Gastroesophageal sphincter (tissue), 4 donors: ENCODE data around the gene RIMS1. TPM values are rescaled to one million over a fixed set of nuclear protein-coding genes. Genes with fewer than 3 reads are reported as not detected.

Source experiments
- ATAC-seq: fragments of 150-250 bp; one replicate; pipeline ENCODE4 v1.9.1; 2016; ENCODE audit warnings: mild to moderate bottlenecking, moderate library complexity
- H3K27ac ChIP-seq, 4 donors: fragments of 200-600 bp; sonication (generic) in 3 of 4; 1 replicate in 3 of 4; 2 replicates in 1 of 4; pipeline ENCODE4 v1.5.1; 2016 to 2019
- H3K27me3 ChIP-seq: fragments of 200-600 bp; sonication (generic); one replicate; pipeline ENCODE4 v1.5.1; 2019
- H3K36me3 ChIP-seq, 2 donors: fragments of 200-600 bp; sonication (generic); one replicate each; pipeline ENCODE4 v1.5.1; 2019; ENCODE audit warnings: control low read depth in 1 of 2
- H3K4me1 ChIP-seq, 3 donors: fragments of 200-600 bp; sonication (generic); 1 replicate in 2 of 3; 2 replicates in 1 of 3; pipeline ENCODE4 v1.5.1; 2016 to 2019; ENCODE audit warnings: control low read depth in 2 of 3
- H3K4me3 ChIP-seq, 2 donors: fragments of 200-600 bp; sonication (generic); one replicate each; pipeline ENCODE4 v1.5.1; 2019; ENCODE audit warnings: mild to moderate bottlenecking in 1 of 2, moderate library complexity in 1 of 2
- H3K9me3 ChIP-seq, 3 donors: fragments of 200-600 bp; sonication (generic); one replicate each; pipeline ENCODE4 v1.5.1; 2017 to 2019; ENCODE audit warnings: control low read depth in 2 of 3
- EP300 ChIP-seq: sonication (generic); formaldehyde crosslinking; IDR thresholded peaks from one replicate; pipeline ENCODE4 v1.6.1; 2017; ENCODE audit warnings: antibody characterized with exemption, mild to moderate bottlenecking
- POLR2A ChIP-seq, 2 donors: fragments of 450-650 bp; IDR thresholded peaks; one replicate each; pipeline ENCODE4 v1.6.1; 2017; ENCODE audit warnings: antibody characterized with exemption in 2 of 2, mild to moderate bottlenecking in 2 of 2, moderate library complexity in 1 of 2
- POLR2AphosphoS5 ChIP-seq: sonication (generic); formaldehyde crosslinking; IDR thresholded peaks from one replicate; pipeline ENCODE4 v1.6.1; 2017; ENCODE audit warnings: antibody characterized with exemption
- WGBS, 2 donors: methylation state at CpG; one replicate each; pipeline ENCODE4 v1.1.5; 2018; ENCODE audit warnings: low coverage in 1 of 2; 5-methylcytosine and 5-hydroxymethylcytosine counted together
- total RNA-seq, 4 donors: library from RNA; depleted of rRNA; stranded (reverse); fragments of >200 nt; gene quantifications; one replicate each; pipeline ENCODE4 v1.1.0, GENCODE V29; 2016
- TF ChIP-seq, protein P1 (sequence below), 4 experiments: fragments of 200-600 bp in 2 of 4; fragments of 450-650 bp in 2 of 4; sonication (generic) in 1 of 4; IDR thresholded peaks; one replicate each; pipeline ENCODE4 v1.5.1; 2017 to 2019; ENCODE audit warnings: antibody characterized with exemption in 4 of 4, mild to moderate bottlenecking in 2 of 4, moderate library complexity in 2 of 4

RIMS1 gene
- total RNA-seq, 4 donors from 2014 or later = 9.3 to 66.5 (median 17.7) TPM

DNA sequence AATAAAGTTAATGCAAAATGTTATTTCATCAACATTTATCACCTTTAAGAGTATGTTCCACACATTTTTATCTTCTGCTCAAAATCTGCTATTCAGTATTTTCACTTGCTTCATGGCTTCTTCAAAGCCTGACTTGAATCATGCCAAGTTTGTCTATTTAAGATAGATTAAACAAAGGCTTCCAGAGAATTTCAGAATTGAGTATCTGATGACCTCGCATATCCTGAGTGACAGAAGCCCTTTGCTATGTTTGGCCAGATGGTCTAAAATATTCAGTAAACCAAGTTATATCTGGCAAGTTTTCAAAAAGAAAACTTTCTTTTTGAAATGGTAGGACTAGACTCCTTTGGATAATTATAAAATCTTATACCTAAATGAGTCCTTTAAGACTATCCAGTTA is 386.6 kb downstream of the RIMS1 start:
- Histone ChIP-seq H3K4me3 (no peak overlapping the region), H3K27ac (no peak overlapping the region), H3K9me3 (no peaks in the 10 kb centered on the region), H3K36me3 (no peaks in the 10 kb centered on the region), H3K4me1 (no peaks in the 10 kb centered on the region), H3K27me3 (no peaks in the 10 kb centered on the region)
- WGBS, 2 donors = 20 to 36% methylated on average over 1 of the region's 1 CpG
- TF ChIP-seq POLR2A (IDR thresholded peaks at IDR 0.05) (no peak), POLR2AphosphoS5 (no peak), EP300 (no peak)
- TF ChIP-seq, protein P1, sequence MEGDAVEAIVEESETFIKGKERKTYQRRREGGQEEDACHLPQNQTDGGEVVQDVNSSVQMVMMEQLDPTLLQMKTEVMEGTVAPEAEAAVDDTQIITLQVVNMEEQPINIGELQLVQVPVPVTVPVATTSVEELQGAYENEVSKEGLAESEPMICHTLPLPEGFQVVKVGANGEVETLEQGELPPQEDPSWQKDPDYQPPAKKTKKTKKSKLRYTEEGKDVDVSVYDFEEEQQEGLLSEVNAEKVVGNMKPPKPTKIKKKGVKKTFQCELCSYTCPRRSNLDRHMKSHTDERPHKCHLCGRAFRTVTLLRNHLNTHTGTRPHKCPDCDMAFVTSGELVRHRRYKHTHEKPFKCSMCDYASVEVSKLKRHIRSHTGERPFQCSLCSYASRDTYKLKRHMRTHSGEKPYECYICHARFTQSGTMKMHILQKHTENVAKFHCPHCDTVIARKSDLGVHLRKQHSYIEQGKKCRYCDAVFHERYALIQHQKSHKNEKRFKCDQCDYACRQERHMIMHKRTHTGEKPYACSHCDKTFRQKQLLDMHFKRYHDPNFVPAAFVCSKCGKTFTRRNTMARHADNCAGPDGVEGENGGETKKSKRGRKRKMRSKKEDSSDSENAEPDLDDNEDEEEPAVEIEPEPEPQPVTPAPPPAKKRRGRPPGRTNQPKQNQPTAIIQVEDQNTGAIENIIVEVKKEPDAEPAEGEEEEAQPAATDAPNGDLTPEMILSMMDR (IDR thresholded peaks at IDR 0.05) = no peak
- ATAC-seq = no peak

DNA sequence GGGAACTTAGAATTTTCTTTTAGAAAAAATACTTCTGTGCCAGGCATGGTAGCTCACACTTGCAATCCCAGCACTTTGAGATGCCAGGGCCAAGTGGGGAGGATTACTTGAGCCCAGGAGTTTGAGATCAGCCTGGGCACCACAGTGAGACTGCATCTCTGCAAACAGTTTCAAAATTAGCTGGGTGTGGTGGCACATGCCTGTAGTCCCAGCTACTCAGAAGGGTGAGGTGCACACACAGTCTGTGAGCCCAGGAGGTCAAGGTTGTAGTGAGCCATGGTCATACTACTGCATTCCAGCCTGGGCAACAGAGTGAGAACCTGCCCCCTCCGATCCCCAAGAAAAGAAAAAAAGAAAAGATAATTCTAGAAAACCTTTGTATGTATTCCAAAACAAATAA is 389.5 kb downstream of the RIMS1 start:
- ATAC-seq = no peak
- Histone ChIP-seq H3K4me3 (no peak overlapping the region), H3K4me1 (no peaks in the 10 kb centered on the region), H3K36me3 (no peaks in the 10 kb centered on the region), H3K9me3 (no peaks in the 10 kb centered on the region), H3K27me3 (no peaks in the 10 kb centered on the region), H3K27ac (no peak overlapping the region)
- WGBS, 2 donors = 83 to 92% methylated on average over 1 of the region's 1 CpG
- TF ChIP-seq POLR2A (IDR thresholded peaks at IDR 0.05) (no peak), POLR2AphosphoS5 (no peak), EP300 (no peak)
- TF ChIP-seq, protein P1 (IDR thresholded peaks at IDR 0.05) = no peak

DNA sequence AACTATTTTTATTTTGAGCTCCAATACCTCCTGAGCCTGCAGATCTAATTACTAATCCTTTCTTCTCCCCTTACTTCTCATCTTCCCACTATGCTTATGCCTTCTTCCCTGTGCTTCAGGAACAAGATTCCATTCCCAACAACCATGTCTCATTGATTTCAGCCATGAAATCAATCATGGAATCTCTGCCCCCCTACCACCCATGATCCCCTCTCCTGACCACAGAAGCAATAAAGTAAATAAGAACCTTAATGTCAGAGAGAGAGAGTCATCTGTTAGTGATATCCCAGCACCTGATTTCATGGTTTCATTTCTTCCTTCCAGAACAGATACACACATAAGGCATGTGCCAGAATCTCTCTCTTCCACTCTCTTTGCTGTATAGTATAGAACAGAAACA is 395.9 kb downstream of the RIMS1 start:
- H3K4me3 ChIP-seq = no peak overlapping the region
- ATAC-seq = no peak
- H3K4me1 ChIP-seq = no peaks in the 10 kb centered on the region
- no peaks in the 10 kb centered on the region for H3K36me3 ChIP-seq
- TF ChIP-seq POLR2AphosphoS5 (no peak), EP300 (no peak), POLR2A (IDR thresholded peaks at IDR 0.05) (no peak)
- TF ChIP-seq, protein P1 (IDR thresholded peaks at IDR 0.05) = no peak
- no peak overlapping the region for H3K27ac ChIP-seq
- H3K27me3 ChIP-seq = no peaks in the 10 kb centered on the region
- H3K9me3 ChIP-seq = no peaks in the 10 kb centered on the region

DNA sequence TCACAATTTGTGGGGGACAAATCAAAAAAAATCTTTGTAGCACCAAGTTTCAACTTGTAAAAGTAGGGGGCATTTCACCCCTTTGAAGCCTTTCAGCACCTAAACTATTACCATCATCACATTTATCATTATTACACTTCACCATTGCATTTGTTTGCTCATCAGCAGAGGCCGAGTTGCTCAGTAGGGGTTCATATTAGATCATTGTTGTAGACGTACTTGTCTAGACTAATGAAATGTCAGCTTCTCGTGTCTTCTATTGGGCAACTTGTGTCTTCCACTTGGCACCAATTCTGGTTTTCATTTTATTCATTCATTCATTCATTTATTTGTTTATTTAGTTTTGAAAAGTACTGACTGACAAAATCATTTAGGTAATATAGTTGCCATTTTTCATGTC is 397.2 kb downstream of the RIMS1 start:
- H3K27ac ChIP-seq = no peak overlapping the region
- no peak for ATAC-seq
- H3K4me3 ChIP-seq = no peak overlapping the region
- TF ChIP-seq EP300 (no peak), POLR2A (IDR thresholded peaks at IDR 0.05) (no peak), POLR2AphosphoS5 (no peak)
- TF ChIP-seq, protein P1 (IDR thresholded peaks at IDR 0.05) = no peak
- no peaks in the 10 kb centered on the region for H3K4me1 ChIP-seq
- no peaks in the 10 kb centered on the region for H3K27me3 ChIP-seq
- 65 to 84% methylated on average over 3 of the region's 3 CpGs for WGBS, 2 donors
- no peaks in the 10 kb centered on the region for H3K9me3 ChIP-seq
- H3K36me3 ChIP-seq = no peaks in the 10 kb centered on the region

DNA sequence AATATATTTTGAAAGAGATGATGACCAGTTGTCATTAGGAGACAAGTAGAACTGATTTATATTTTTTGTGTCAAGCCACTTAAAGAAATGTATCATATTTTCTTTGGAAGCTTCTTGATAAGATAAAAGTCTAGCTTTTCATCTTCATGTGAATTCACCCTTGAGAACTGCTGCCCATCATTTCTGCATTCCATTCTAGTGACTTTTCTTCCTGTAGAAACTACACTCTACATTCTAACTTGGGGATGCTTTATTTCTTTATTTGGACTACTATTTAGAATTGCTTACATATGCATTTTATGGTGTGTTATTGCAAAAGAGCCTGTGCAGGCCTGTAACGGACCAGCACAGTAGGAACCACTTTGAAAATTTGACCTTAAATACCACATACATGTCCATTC is 400.6 kb downstream of the RIMS1 start:
- WGBS, 2 donors = 75 to 100% methylated on average over 1 of the region's 1 CpG
- no peaks in the 10 kb centered on the region for H3K36me3 ChIP-seq
- H3K9me3 ChIP-seq = no peaks in the 10 kb centered on the region
- H3K4me1 ChIP-seq = no peaks in the 10 kb centered on the region
- no peak for ATAC-seq
- no peaks in the 10 kb centered on the region for H3K27me3 ChIP-seq
- TF ChIP-seq, protein P1 (IDR thresholded peaks at IDR 0.05) = no peak
- TF ChIP-seq EP300 (no peak), POLR2AphosphoS5 (no peak), POLR2A (IDR thresholded peaks at IDR 0.05) (no peak)
- H3K27ac ChIP-seq = no peak overlapping the region
- no peak overlapping the region for H3K4me3 ChIP-seq
